Spinal cord (tissue), 10 donors: Measurements from ENCODE around the gene PDE4D. TPM values are rescaled to one million over a fixed set of nuclear protein-coding genes. Genes with fewer than 3 reads are reported as not detected.
"Not testable (repeated sequence)": the region's sequence is repeated elsewhere in the genome, so short reads cannot be mapped to it uniquely, and the experiment has no call there.

Source experiments
- DNase-seq, 6 donors: peaks; one replicate each; pipeline versions ENCODE4 v3.0.0 to v3.0.0-alpha.2; 2013 to 2015; ENCODE audit warnings: low spot score in 6 of 6, low read depth in 4 of 6
- H3K27ac ChIP-seq: one replicate; pipeline ENCODE4 v1.5.1; 2013; ENCODE audit warnings: low read depth, low read length, control low read depth
- H3K27me3 ChIP-seq: one replicate; pipeline ENCODE4 v1.6.1; 2013; ENCODE audit warnings: low read length; ENCODE audit not compliant: control insufficient read depth, insufficient read depth
- H3K36me3 ChIP-seq: one replicate; pipeline ENCODE4 v1.6.1; 2013; ENCODE audit warnings: low read length; ENCODE audit not compliant: control insufficient read depth, insufficient read depth
- H3K4me1 ChIP-seq: one replicate; pipeline ENCODE4 v1.6.1; 2013; ENCODE audit warnings: low read length; ENCODE audit not compliant: control insufficient read depth, insufficient read depth
- H3K4me3 ChIP-seq: one replicate; pipeline ENCODE4 v1.5.1; 2013; ENCODE audit warnings: low read depth, low read length, control low read depth
- H3K9me3 ChIP-seq: one replicate; pipeline ENCODE4 v1.6.1; 2013; ENCODE audit warnings: low read length; ENCODE audit not compliant: control insufficient read depth, insufficient read depth
- WGBS: methylation state at CpG from one replicate; pipeline ENCODE4 v1.1.5; 2013; ENCODE audit warnings: missing lambda C conversion rate; ENCODE audit not compliant: insufficient coverage; 5-methylcytosine and 5-hydroxymethylcytosine counted together
- polyA plus RNA-seq, 2 donors: library from polyadenylated mRNA; unstranded; fragments of 120-200 nt; gene quantifications; one replicate each; pipeline ENCODE4 v1.2.1, GENCODE V29; 2013; ENCODE audit not compliant: insufficient read length in 2 of 2
- total RNA-seq, 2 donors: library from RNA; depleted of rRNA in 1 of 2; stranded (reverse); fragments of 120-200 nt in 1 of 2; fragments of >200 nt in 1 of 2; gene quantifications; one replicate each; pipeline versions ENCODE4 v1.2.3 to v1.2.4, GENCODE V29; 2013 to 2014
- donor health status: healthy.

Gene PDE4D
- total and polyA plus RNA-seq, 4 donors, result 16.1 to 84.0 (median 37.0) TPM

GRCh38 chr5:59792983-59793585, 100.4 kb downstream of the PDE4D start:
- Histone ChIP-seq H3K4me1 (no peaks in the 10 kb centered on the region), H3K36me3 (no peaks in the 10 kb centered on the region), H3K27me3 (no peaks in the 10 kb centered on the region), H3K4me3 (no peak overlapping the region), H3K27ac (no peak overlapping the region), H3K9me3 (no peaks in the 10 kb centered on the region)
- WGBS, result 87% methylated on average over 5 of the region's 6 CpGs
- DNase-seq, result no peak

DNA sequence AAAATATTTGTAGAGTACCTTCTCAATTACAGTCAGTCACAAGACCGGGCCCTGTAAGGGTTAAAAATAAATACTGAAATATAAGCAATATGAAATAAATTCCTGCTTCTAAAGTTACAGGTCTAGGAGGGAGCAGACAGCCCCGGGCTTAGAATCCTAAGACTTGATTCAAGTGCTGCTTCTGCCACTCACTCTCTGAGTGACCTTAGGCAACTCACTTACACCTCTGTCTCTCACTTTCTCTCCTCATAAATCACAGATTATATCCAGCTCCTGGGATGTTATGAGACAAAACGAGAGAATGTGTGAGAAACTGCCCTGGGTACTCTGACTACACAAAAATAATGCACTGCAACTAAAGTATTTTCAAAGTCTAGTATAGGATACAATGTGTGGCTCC, 101.9 kb downstream of the PDE4D start:
- no peak for DNase-seq
- Histone ChIP-seq H3K4me1 (no peaks in the 10 kb centered on the region), H3K36me3 (no peaks in the 10 kb centered on the region), H3K27ac (no peak overlapping the region), H3K4me3 (no peak overlapping the region), H3K27me3 (no peaks in the 10 kb centered on the region), H3K9me3 (no peaks in the 10 kb centered on the region)
- WGBS, result 100% methylated on average over 1 of the region's 3 CpGs

DNA sequence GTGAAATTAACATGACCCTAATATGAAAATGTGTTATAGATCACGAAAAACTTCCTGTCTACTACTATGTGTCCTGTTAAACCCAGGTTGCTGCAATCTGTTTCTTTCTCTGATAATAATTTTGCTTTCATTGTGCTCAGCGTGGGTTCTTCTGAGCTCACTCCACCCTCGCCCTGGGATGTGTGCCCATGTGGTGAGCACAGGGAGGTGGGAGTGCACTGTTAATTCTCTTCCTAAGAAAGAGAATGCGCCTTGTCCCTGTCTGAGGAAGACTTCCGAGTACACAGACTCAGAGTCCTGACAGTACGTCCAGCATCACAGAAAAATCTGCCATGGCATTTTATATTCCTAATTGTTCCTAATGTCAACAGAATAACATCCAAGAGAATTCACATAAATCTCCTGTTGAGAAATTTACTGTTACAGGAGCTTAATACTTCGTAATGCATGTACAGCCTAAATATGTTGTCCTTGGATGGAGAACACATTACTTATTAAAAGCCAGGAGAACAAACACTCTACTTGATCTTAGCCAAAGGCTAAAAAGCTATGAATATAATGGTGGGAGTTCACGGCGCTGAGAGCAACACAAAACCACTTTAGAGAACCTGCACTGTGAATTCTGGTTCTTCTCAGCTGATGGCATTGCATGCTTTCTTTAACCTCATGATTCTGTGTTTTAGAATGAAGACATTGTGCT, 102.6 kb downstream of the PDE4D start:
- Histone ChIP-seq H3K27me3 (no peaks in the 10 kb centered on the region), H3K4me1 (no peaks in the 10 kb centered on the region), H3K27ac (no peak overlapping the region), H3K4me3 (no peak overlapping the region), H3K36me3 (no peaks in the 10 kb centered on the region), H3K9me3 (no peaks in the 10 kb centered on the region)
- DNase-seq, result no peak
- 69% methylated on average over 4 of the region's 9 CpGs for WGBS

DNA sequence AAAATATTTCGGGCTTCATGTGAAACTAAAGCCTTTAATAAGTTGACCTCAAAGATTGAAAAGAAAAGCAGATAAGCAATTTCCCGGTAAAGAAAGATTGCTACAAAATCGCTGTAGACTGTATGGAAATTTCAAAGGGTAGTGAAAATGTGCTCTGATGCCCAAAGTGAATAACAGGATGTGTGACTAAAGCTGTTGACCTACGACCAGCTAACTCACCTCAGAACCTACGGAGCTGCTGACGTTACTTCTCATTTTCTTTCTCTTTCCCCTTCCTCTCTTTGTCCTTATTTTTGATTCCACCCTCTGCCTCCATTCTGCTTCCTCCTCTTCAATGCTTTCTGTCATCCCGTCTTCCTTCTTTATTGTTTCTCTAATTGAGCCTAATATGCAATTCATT, 103.2 kb downstream of the PDE4D start:
- 89% methylated on average over 4 of the region's 7 CpGs for WGBS
- Histone ChIP-seq H3K36me3 (no peaks in the 10 kb centered on the region), H3K4me3 (no peak overlapping the region), H3K9me3 (no peaks in the 10 kb centered on the region), H3K4me1 (no peaks in the 10 kb centered on the region), H3K27ac (no peak overlapping the region), H3K27me3 (no peaks in the 10 kb centered on the region)
- DNase-seq, result no peak

DNA sequence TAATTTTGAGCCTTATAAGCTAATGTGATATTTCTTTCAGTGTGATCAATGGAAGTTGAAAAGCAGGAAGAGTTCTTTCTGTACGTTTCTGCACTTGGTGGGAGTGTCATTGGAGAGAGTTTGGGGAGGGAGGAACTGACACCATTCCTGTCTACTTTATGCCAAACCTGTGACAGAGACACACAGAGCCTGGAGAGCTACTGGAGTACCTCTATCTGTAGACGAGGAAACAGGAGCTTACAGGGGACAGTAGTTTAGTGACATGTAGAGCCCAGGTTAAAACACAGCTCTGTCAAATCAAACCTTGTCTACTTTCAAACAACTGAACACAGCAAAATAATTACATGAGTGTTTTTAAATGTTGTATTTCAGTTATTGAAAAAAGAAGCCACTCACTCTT, 103.6 kb downstream of the PDE4D start:
- H3K27ac ChIP-seq, result no peak overlapping the region
- no peaks in the 10 kb centered on the region for H3K4me1 ChIP-seq
- no peak overlapping the region for H3K4me3 ChIP-seq
- H3K27me3 ChIP-seq, result no peaks in the 10 kb centered on the region
- H3K36me3 ChIP-seq, result no peaks in the 10 kb centered on the region
- no peak for DNase-seq
- whole genome bisulfite sequencing, result no CpG with 5 or more reads among the region's 2 CpGs
- no peaks in the 10 kb centered on the region for H3K9me3 ChIP-seq

GRCh38 chr5:59789197-59789596, 104.3 kb downstream of the PDE4D start:
- H3K27me3 ChIP-seq, result no peaks in the 10 kb centered on the region
- H3K36me3 ChIP-seq, result no peaks in the 10 kb centered on the region
- no peaks in the 10 kb centered on the region for H3K4me1 ChIP-seq
- no peak overlapping the region for H3K27ac ChIP-seq
- peak in 1 of 6 donors; percentile 58 for DNase-seq
- 92% methylated on average over 2 of the region's 2 CpGs for WGBS
- H3K4me3 ChIP-seq, result no peak overlapping the region
- no peaks in the 10 kb centered on the region for H3K9me3 ChIP-seq

DNA sequence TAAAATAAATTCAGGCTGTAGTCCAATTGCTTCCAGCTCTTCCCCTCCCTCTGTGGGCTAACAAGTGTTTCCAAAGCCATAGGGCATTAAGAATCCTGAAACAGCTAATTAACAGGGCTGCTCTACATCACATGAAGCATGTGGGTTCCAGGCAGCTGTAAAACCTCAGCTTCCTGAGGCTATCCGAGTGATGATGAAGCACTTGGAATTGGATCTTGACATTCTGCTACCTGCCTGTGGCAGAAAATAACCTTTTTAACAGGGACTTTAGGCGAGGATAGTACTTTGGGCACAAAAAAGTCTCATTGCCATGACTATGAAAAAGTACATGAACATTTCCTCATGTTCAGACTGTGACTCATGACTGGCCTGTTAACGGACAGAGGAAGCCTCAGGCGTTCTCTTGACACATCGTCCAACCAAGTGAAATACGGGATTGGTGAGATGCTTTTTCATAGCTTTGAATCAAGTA, 107.2 kb downstream of the PDE4D start:
- 74% methylated on average over 4 of the region's 6 CpGs for WGBS
- H3K36me3 ChIP-seq, result no peaks in the 10 kb centered on the region
- peak in 2 of 6 donors; percentile 38 to 49 for DNase-seq
- H3K4me1 ChIP-seq, result no peaks in the 10 kb centered on the region
- H3K27ac ChIP-seq, result no peak overlapping the region
- H3K9me3 ChIP-seq, result no peaks in the 10 kb centered on the region
- no peak overlapping the region for H3K4me3 ChIP-seq
- no peaks in the 10 kb centered on the region for H3K27me3 ChIP-seq

GRCh38 chr5:59785676-59786333, 107.7 kb downstream of the PDE4D start:
- H3K4me3 ChIP-seq, result no peak overlapping the region
- no peak for DNase-seq
- no peaks in the 10 kb centered on the region for H3K36me3 ChIP-seq
- H3K9me3 ChIP-seq, result no peaks in the 10 kb centered on the region
- H3K27ac ChIP-seq, result no peak overlapping the region
- WGBS, result 100% methylated on average over 4 of the region's 5 CpGs
- H3K4me1 ChIP-seq, result no peaks in the 10 kb centered on the region
- no peaks in the 10 kb centered on the region for H3K27me3 ChIP-seq

GRCh38 chr5:59784708-59785107, 108.8 kb downstream of the PDE4D start:
- H3K4me3 ChIP-seq, H3K4me1 ChIP-seq, H3K27me3 ChIP-seq, H3K36me3 ChIP-seq, H3K9me3 ChIP-seq, H3K27ac ChIP-seq, DNase-seq: not testable (repeated sequence)
- WGBS, result no CpG with 5 or more reads among the region's 1 CpG

DNA sequence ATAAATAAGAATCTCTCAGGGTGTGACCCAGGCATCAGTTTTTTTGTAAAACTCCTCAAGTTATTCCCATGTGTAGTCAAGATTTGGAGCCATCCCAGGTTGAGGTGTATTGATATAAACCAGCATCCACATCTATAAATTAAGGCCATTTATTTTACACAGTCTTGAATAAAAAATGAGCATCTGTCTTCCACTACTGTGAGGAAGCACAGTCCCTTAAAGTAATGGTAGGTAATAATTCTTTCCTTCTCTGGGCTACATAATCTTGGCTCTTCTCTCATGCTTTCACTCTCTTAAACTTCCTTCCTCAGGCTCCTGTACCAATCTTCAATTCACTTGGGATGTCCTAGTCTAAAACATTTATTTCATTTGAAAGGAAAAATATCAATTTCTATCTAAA, 110.3 kb downstream of the PDE4D start:
- Histone ChIP-seq H3K4me3 (no peak overlapping the region), H3K9me3 (no peaks in the 10 kb centered on the region), H3K27me3 (no peaks in the 10 kb centered on the region), H3K4me1 (no peaks in the 10 kb centered on the region), H3K36me3 (no peaks in the 10 kb centered on the region), H3K27ac (no peak overlapping the region)
- DNase-seq, result no peak
